Stromal cell of bone marrow (primary cell): ENCODE measurements around the gene SOS1.
"Not testable (repeated sequence)": the region's sequence is repeated elsewhere in the genome, so short reads cannot be mapped to it uniquely, and the experiment has no call there.

Experiments used
- DNase-seq: peaks from one replicate; pipeline ENCODE4 v3.0.0-alpha.2; 2012; ENCODE audit warnings: low read depth

SOS1 gene

DNA sequence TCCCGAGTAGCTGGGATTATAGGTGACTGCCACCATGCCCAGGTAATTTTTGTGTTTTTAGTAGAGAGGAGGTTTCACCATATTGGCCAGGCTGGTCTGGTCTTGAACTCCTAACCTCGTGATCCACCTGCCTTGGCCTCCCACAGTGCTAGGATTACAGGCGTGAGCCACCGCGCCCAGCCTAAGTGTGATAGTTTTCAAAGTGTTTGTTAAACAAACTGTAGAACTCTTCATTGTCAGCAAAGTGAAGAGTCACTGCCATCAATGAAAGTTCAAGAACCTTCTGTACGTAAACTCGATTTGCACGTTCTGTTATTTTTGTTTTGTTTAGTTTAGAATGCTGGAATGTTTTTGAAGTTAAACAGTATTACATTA, 18.0 kb upstream of the SOS1 start:
- no peak for DNase-seq

DNA sequence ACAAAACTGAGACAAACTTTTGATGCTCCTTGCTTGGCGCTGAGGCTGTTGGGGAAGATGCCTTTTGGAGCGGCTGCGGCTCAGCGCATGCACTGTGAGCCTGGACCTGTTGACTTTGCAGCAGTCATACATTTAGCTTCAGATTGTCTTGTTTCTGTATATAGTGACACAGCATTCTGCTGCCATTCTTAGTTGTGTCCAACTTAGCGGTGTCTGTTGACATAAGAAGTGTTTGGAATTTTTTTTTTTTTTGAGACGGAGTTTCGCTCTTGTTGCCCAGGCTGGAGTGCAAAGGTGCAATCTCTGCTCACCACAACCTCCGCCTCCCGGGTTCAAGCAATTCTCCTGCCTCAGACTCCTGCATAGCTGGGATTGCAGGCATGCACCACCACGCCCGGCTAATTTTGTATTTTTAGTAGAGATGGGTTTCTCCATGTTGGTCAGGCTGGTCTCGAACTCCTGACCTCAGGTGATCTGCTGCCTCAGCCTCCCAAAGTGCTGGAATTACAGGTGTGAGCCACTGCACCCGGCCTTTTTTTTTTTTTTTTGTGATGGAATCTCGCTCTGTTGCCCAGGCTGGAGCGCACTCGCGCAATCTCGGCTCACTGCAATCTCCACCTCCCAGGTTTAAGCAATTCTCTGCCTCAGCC, 17.5 kb upstream of the SOS1 start:
- DNase-seq, result not testable (repeated sequence)

GRCh38 chr2:39136799-39137198, 15.9 kb upstream of the SOS1 start:
- no peak for DNase-seq

DNA sequence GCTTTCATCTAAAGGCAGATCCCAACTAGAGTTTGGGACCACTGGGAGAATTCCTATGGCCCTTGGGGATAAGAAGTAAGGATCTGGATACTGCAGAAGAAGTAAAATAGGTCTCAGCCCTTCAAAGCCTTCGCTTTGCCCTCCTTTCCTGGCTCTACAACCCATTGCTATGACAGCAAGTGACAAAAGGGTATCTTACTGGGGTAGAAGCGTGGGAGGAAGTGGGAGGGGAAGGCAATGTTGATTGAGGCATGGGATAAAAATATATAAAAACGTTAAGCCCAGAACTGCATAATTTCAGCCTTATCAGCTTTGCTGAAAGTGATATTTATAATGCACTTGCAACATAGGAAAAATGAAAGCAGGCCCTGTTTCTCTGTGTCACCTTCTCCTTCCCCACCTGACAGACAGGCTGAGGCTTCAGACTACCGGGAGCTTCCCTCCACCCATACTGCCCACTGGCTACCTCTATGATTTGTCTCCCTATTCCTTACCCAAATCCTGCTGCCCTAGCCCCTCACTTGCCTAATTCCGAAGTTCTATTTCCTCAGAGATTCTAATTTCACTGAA, 14.9 kb upstream of the SOS1 start:
- no peak for DNase-seq

DNA sequence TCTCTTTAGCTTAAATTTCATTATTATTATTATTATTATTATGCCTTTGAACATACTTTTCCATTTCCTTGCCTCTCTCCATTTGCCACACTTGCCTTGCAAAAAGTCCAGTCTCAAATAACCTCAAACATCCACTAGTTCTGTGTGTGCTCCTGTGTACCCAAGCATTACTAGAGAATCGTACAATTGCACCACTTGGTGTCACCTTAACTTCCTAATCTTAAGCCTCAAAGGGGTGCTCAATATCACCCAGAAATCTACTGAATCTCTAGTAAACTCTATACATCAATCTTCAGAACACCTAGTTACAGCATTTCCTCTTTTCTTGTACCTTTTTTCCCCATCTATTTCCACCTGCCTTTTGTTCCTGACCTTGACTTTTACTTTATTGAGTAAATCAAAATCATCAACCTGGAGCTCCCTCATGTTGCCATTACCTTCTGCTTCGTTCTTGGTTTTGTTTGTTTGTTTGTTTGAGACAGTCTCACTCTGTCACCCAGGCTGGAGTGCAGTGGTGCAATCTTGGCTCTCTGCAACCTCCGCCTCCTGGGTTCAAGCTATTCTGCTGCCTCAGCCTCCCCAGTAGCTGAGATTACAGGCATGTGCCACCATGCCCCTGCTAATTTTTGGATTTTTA, 12.5 kb upstream of the SOS1 start:
- DNase-seq, result no peak

- peak; percentile 50 for DNase-seq
These were observed 8.1 kb upstream of the SOS1 start for GRCh38 chr2:39128919-39129391.

GRCh38 chr2:39127973-39128372, 7.1 kb upstream of the SOS1 start:
- no peak for DNase-seq

DNA sequence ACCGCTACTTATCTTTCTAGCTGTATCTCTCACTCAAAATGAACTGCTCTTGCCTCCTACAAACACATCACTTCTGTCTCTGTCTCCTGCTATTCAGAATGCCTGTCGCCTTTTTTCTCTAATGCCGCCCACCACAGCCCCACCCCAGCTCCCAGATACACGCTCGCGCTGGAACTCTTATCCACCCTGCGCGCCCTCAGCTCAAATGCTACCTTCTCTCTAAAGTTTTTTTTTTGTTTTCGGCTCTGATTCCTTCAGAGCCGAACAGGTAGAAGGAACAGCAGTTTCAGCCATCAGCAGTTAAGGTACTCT, 3.9 kb upstream of the SOS1 start:
- no peak for DNase-seq

- peak; percentile 91 for DNase-seq
These were observed 3.3 kb upstream of the SOS1 start for GRCh38 chr2:39124000-39124745.

GRCh38 chr2:39123436-39123999, 2.7 kb upstream of the SOS1 start:
- no peak for DNase-seq

DNA sequence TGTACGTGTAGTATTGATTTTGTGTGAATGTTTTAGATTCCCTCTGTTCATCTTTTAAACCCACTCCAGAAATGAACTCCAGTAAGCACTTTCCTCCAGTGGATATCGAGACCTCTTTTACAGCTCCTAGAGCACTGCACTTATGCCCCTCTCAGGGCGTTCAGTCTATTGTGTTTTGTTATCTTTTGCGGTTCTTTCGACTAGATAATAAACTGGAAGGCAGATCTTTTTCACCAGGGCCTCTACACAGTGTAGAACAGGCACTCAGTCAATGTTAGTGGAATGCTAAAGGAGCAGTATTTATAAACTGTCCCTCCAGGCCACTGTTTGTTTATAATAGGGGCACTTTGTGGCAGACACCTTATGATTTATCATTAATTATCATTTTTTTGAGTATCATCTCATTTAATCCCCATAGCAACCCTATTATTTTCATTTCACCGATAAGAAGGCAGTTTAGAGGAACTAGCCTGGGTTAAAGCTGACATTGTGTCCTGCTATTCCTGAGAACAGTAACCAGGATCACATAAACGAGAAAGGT, 742 bp upstream of the SOS1 start:
- no peak for DNase-seq

DNA sequence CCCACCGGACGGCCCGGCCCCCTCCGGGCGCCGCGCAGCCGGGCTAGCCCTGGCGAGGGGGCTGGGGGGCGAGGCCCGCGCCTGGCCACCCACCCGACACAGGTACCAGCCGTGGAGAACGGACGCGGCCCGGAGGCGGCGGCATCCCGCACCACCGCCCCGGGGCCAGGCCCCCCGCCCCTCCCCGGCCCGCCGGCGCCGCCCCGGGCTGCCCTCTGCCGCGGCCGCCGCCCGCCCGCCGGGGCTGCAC, 405 bp downstream of the SOS1 start:
- no peak for DNase-seq

GRCh38 chr2:39119732-39120520, 925 bp downstream of the SOS1 start:
- peak; percentile 31 for DNase-seq

GRCh38 chr2:39118786-39119499, 1.9 kb downstream of the SOS1 start:
- DNase-seq, result no peak

GRCh38 chr2:39115556-39115955, 5.3 kb downstream of the SOS1 start:
- no peak for DNase-seq

- DNase-seq, result no peak
These were observed 6.1 kb downstream of the SOS1 start for GRCh38 chr2:39114771-39115170.

DNA sequence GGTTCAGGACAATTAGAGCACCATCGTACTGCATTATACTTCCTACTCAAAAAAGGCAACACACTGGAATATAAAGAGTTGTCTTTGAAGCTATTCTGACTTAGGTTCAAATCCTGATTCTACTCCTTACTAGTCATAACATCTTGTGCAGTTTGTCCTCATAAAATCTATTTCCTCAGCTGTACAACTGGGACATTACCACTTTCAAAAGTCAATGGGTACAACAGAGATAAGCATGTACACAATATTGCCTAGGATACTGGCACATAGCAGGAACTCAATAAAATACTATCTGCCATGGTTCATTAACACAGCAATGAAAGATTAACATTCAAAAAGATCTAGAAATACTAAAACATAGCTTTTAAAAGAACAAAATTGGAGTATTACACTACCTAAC, 11.3 kb downstream of the SOS1 start:
- no peak for DNase-seq

GRCh38 chr2:39108377-39108776, 12.5 kb downstream of the SOS1 start:
- no peak for DNase-seq

DNA sequence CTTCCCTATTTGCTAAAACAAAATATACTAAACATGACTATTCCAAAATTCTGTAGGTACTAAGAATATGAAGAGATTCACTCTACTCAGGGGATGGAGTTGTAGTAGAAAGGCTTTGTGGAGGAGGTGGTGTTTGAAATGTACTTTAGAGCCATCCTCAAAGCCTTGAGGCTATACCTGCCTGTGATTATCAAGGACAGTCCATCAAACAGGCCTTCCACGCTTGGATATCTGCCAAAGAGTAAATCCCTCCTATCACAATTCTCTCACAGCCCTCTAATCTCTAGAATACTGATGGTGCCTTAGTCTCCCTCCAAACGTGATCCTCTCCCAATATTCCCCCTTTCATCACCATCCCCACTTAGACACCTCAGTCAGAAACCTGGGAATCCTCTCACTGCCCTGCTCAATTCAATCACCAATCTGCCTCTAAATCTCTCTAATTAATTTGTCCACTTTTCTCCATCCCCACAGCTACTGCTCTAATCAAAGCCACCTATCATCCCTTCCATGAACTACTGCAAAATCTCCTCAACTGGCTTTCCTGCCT, 13.1 kb downstream of the SOS1 start:
- DNase-seq, result no peak

GRCh38 chr2:39107156-39107555, 13.7 kb downstream of the SOS1 start:
- no peak for DNase-seq
